ENCODE data around the gene MTHFR. TPM values are rescaled to one million over a fixed set of nuclear protein-coding genes. Genes with fewer than 3 reads are reported as not detected.

Gene MTHFR
- total and polyA plus RNA-seq, 4 donors = 5.5 to 29.0 (median 18.3) TPM

DNA sequence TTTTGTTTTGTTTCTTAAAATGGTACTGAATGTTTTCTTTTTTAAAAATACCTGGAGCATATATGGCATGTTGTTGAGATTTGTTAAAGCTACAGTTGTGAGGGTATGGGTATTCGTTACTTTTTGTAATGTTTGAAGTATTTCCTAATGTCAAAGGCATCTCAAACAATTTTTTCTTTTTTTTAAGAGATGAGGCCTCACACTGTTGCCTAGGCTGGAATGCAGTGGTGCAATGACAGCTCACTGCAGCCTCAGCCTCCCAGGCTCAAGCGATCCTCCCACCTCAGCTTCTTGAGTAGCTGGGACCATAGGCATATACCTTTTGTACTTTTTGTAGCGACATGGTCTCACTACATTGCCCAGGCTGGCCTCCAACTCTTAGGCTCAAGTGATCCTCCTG is 16.3 kb upstream of the MTHFR start:
- Histone ChIP-seq H3K4me3 (ENCODE audit: low read depth in 1 of 3, low read length in 3 of 3) (no peak overlapping the region), H3K9me3 (ENCODE audit: control insufficient read depth in 4 of 4, low read length in 3 of 4) (no peaks in the 10 kb centered on the region), H3K27ac (ENCODE audit: low read depth in 1 of 2, low read length in 2 of 2) (no peak overlapping the region), H3K27me3 (ENCODE audit: control insufficient read depth in 4 of 4, insufficient read depth in 4 of 4, low read length in 3 of 4) (no peaks in the 10 kb centered on the region), H3K4me1 (ENCODE audit: control insufficient read depth in 4 of 4, insufficient read depth in 4 of 4, low read length in 3 of 4) (no peaks in the 10 kb centered on the region), H3K36me3 (ENCODE audit: control insufficient read depth in 4 of 4, insufficient read depth in 3 of 4, low read depth in 1 of 4, low read length in 3 of 4) (peaks cover 17 to 61% (median 39%) of the 10 kb centered on the region in 4 donors), H3K9ac (ENCODE audit: low read depth in 1 of 2, low read length in 2 of 2) (no peak overlapping the region)
- TF ChIP-seq NR2F2 (IDR thresholded peaks at IDR 0.05) = no peak
- TF ChIP-seq FOXA1 (IDR thresholded peaks at IDR 0.05) = no peak
- TF ChIP-seq RXRA (IDR thresholded peaks at IDR 0.05) = no peak
- no peak for TF ChIP-seq FOXA2 (IDR thresholded peaks at IDR 0.05)
- TF ChIP-seq EGR1 (IDR thresholded peaks at IDR 0.05; ENCODE audit: low read depth in 2 of 2) = no peak
- TF ChIP-seq GABPA (IDR thresholded peaks at IDR 0.05 in 1 of 2, conservative IDR thresholded peaks at IDR 0.05 in 1 of 2) = no peak
- TF ChIP-seq, protein P1, sequence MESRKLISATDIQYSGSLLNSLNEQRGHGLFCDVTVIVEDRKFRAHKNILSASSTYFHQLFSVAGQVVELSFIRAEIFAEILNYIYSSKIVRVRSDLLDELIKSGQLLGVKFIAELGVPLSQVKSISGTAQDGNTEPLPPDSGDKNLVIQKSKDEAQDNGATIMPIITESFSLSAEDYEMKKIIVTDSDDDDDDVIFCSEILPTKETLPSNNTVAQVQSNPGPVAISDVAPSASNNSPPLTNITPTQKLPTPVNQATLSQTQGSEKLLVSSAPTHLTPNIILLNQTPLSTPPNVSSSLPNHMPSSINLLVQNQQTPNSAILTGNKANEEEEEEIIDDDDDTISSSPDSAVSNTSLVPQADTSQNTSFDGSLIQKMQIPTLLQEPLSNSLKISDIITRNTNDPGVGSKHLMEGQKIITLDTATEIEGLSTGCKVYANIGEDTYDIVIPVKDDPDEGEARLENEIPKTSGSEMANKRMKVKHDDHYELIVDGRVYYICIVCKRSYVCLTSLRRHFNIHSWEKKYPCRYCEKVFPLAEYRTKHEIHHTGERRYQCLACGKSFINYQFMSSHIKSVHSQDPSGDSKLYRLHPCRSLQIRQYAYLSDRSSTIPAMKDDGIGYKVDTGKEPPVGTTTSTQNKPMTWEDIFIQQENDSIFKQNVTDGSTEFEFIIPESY (IDR thresholded peaks at IDR 0.05) = no peak
- TF ChIP-seq JUND (IDR thresholded peaks at IDR 0.05) = no peak
- TF ChIP-seq, protein P2, sequence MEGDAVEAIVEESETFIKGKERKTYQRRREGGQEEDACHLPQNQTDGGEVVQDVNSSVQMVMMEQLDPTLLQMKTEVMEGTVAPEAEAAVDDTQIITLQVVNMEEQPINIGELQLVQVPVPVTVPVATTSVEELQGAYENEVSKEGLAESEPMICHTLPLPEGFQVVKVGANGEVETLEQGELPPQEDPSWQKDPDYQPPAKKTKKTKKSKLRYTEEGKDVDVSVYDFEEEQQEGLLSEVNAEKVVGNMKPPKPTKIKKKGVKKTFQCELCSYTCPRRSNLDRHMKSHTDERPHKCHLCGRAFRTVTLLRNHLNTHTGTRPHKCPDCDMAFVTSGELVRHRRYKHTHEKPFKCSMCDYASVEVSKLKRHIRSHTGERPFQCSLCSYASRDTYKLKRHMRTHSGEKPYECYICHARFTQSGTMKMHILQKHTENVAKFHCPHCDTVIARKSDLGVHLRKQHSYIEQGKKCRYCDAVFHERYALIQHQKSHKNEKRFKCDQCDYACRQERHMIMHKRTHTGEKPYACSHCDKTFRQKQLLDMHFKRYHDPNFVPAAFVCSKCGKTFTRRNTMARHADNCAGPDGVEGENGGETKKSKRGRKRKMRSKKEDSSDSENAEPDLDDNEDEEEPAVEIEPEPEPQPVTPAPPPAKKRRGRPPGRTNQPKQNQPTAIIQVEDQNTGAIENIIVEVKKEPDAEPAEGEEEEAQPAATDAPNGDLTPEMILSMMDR (IDR thresholded peaks at IDR 0.05; ENCODE audit: low read depth, low read length, missing input control) = no peak
- TF ChIP-seq HNF4G (IDR thresholded peaks at IDR 0.05) = no peak
- TF ChIP-seq YY1 (IDR thresholded peaks at IDR 0.05) = no peak
- TF ChIP-seq TAF1 (conservative IDR thresholded peaks at IDR 0.05) = no peak
- TF ChIP-seq, protein P3, sequence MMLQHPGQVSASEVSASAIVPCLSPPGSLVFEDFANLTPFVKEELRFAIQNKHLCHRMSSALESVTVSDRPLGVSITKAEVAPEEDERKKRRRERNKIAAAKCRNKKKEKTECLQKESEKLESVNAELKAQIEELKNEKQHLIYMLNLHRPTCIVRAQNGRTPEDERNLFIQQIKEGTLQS (IDR thresholded peaks at IDR 0.05) = no peak
- no peak for TF ChIP-seq HNF4A (conservative IDR thresholded peaks at IDR 0.05)
- 64% methylated on average over 3 of the region's 3 CpGs for WGBS
- DNase-seq (ENCODE audit: low spot score) = no peak

DNA sequence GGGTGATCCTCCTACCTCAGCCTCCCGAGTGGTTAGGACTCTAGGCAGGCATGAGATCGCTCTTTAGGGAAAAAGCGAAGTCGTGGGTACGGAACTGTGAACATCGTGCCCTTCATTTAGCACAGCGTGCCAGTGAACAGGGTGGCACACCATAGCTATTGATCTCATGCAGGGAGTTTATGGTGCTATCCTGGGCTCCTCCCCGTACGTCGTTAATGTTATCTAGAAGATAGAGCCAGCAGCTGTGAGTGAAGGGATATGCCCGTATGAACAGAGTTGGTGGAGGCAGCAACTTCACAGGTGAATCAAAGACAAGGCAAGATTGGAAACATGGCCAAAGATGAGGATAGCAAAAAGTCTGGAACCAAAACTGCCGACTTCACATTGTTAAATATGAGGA is 11.4 kb upstream of the MTHFR start:
- H3K27ac ChIP-seq (ENCODE audit: low read depth in 1 of 2, low read length in 2 of 2) = no peak overlapping the region
- peaks cover 3 to 42% (median 37%) of the 10 kb centered on the region in 4 donors for H3K36me3 ChIP-seq (ENCODE audit: control insufficient read depth in 4 of 4, insufficient read depth in 3 of 4, low read depth in 1 of 4, low read length in 3 of 4)
- no peak for DNase-seq (ENCODE audit: low spot score)
- no peaks in the 10 kb centered on the region for H3K9me3 ChIP-seq (ENCODE audit: control insufficient read depth in 4 of 4, low read length in 3 of 4)
- no peaks in the 10 kb centered on the region for H3K27me3 ChIP-seq (ENCODE audit: control insufficient read depth in 4 of 4, insufficient read depth in 4 of 4, low read length in 3 of 4)
- H3K4me1 ChIP-seq (ENCODE audit: control insufficient read depth in 4 of 4, insufficient read depth in 4 of 4, low read length in 3 of 4) = no peaks in the 10 kb centered on the region
- TF ChIP-seq, protein P4, sequence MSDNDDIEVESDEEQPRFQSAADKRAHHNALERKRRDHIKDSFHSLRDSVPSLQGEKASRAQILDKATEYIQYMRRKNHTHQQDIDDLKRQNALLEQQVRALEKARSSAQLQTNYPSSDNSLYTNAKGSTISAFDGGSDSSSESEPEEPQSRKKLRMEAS (IDR thresholded peaks at IDR 0.05) = no peak
- TF ChIP-seq, protein P1 (IDR thresholded peaks at IDR 0.05) = no peak
- no peak for TF ChIP-seq SP1 (IDR thresholded peaks at IDR 0.05)
- H3K9ac ChIP-seq (ENCODE audit: low read depth in 1 of 2, low read length in 2 of 2) = no peak overlapping the region
- WGBS = 91% methylated on average over 12 of the region's 12 CpGs
- H3K4me3 ChIP-seq (ENCODE audit: low read depth in 1 of 3, low read length in 3 of 3) = no peak overlapping the region

All from liver (tissue), 9 donors.